Suprapubic skin (tissue), 4 donors: ENCODE measurements around the gene VPS26A. TPM values are rescaled to one million over a fixed set of nuclear protein-coding genes. Genes with fewer than 3 reads are reported as not detected.

Experiments
- DNase-seq, 2 donors: peaks; one replicate each; pipeline ENCODE4 v3.0.0-alpha.2; 2019; ENCODE audit warnings: low spot score in 2 of 2
- H3K27ac ChIP-seq: fragments of 200-600 bp; sonication (generic); one replicate; pipeline ENCODE4 v1.5.1; 2019
- H3K27me3 ChIP-seq: fragments of 200-600 bp; sonication (generic); one replicate; pipeline ENCODE4 v1.5.1; 2019
- H3K36me3 ChIP-seq: fragments of 200-600 bp; sonication (generic); one replicate; pipeline ENCODE4 v1.5.1; 2019
- H3K4me1 ChIP-seq: fragments of 200-600 bp; sonication (generic); one replicate; pipeline ENCODE4 v1.5.1; 2019
- H3K4me3 ChIP-seq: fragments of 200-600 bp; sonication (generic); one replicate; pipeline ENCODE4 v1.5.1; 2019; ENCODE audit warnings: mild to moderate bottlenecking
- H3K9me3 ChIP-seq: fragments of 200-600 bp; sonication (generic); one replicate; pipeline ENCODE4 v1.5.1; 2019
- CTCF ChIP-seq, 2 donors: fragments of 200-600 bp in 1 of 2; fragments of 450-650 bp in 1 of 2; sonication (generic) in 1 of 2; IDR thresholded peaks; one replicate each; pipeline ENCODE4 v1.5.1; 2016 to 2019; ENCODE audit warnings: antibody characterized with exemption in 2 of 2, mild to moderate bottlenecking in 1 of 2, moderate library complexity in 1 of 2
- EP300 ChIP-seq: sonication (generic); formaldehyde crosslinking; IDR thresholded peaks from one replicate; pipeline ENCODE4 v1.6.1; 2017; ENCODE audit warnings: antibody characterized with exemption
- POLR2A ChIP-seq, 2 donors: fragments of 450-650 bp; IDR thresholded peaks; one replicate each; pipeline ENCODE4 v1.6.1; 2017; ENCODE audit warnings: antibody characterized with exemption in 2 of 2, mild to moderate bottlenecking in 2 of 2, moderate library complexity in 2 of 2
- POLR2AphosphoS5 ChIP-seq, 3 donors: sonication (generic); formaldehyde crosslinking; IDR thresholded peaks; one replicate each; pipeline ENCODE4 v1.6.1; 2017; ENCODE audit warnings: antibody characterized with exemption in 3 of 3
- WGBS: methylation state at CpG from one replicate; pipeline ENCODE4 v1.1.5; 2018; 5-methylcytosine and 5-hydroxymethylcytosine counted together
- total RNA-seq, 4 donors: library from RNA; depleted of rRNA; stranded (reverse); fragments of >200 nt; gene quantifications; one replicate each; pipeline ENCODE4 v1.1.0, GENCODE V29; 2016

VPS26A gene
- total RNA-seq, 4 donors from 2014 or later: 29.9 to 33.4 (median 32.1) TPM

GRCh38 chr10:69142983-69143382 lies 19.0 kb downstream of the VPS26A start:
- Histone ChIP-seq H3K27me3 (no peaks in the 10 kb centered on the region), H3K4me1 (peaks cover 13% of the 10 kb centered on the region), H3K9me3 (no peaks in the 10 kb centered on the region), H3K27ac (no peak overlapping the region), H3K4me3 (no peak overlapping the region), H3K36me3 (no peaks in the 10 kb centered on the region)
- no peak for DNase-seq
- WGBS: 87% methylated on average over 3 of the region's 3 CpGs
- TF ChIP-seq POLR2AphosphoS5 (IDR thresholded peaks at IDR 0.05) (no peak), EP300 (no peak), CTCF (IDR thresholded peaks at IDR 0.05) (no peak), POLR2A (IDR thresholded peaks at IDR 0.05) (no peak)

GRCh38 chr10:69145329-69145728 lies 21.4 kb downstream of the VPS26A start:
- WGBS: 100% methylated on average over 1 of the region's 1 CpG
- Histone ChIP-seq H3K9me3 (no peaks in the 10 kb centered on the region), H3K27ac (no peak overlapping the region), H3K4me3 (no peak overlapping the region), H3K36me3 (no peaks in the 10 kb centered on the region), H3K4me1 (peaks cover 13% of the 10 kb centered on the region), H3K27me3 (no peaks in the 10 kb centered on the region)
- TF ChIP-seq POLR2AphosphoS5 (IDR thresholded peaks at IDR 0.05) (no peak), CTCF (IDR thresholded peaks at IDR 0.05) (no peak), EP300 (no peak), POLR2A (IDR thresholded peaks at IDR 0.05) (no peak)
- DNase-seq: no peak

GRCh38 chr10:69145864-69146263 lies 21.9 kb downstream of the VPS26A start:
- 97% methylated on average over 8 of the region's 8 CpGs for WGBS
- no peak overlapping the region for H3K27ac ChIP-seq
- no peaks in the 10 kb centered on the region for H3K36me3 ChIP-seq
- no peaks in the 10 kb centered on the region for H3K9me3 ChIP-seq
- no peak for DNase-seq
- TF ChIP-seq POLR2AphosphoS5 (IDR thresholded peaks at IDR 0.05) (no peak), POLR2A (IDR thresholded peaks at IDR 0.05) (no peak), CTCF (IDR thresholded peaks at IDR 0.05) (no peak), EP300 (no peak)
- H3K27me3 ChIP-seq: no peaks in the 10 kb centered on the region
- peaks cover 13% of the 10 kb centered on the region for H3K4me1 ChIP-seq
- H3K4me3 ChIP-seq: no peak overlapping the region

GRCh38 chr10:69146759-69147158 lies 22.8 kb downstream of the VPS26A start:
- WGBS: 26% methylated on average over 2 of the region's 2 CpGs
- H3K9me3 ChIP-seq: no peaks in the 10 kb centered on the region
- no peaks in the 10 kb centered on the region for H3K27me3 ChIP-seq
- peaks cover 13% of the 10 kb centered on the region for H3K4me1 ChIP-seq
- no peak overlapping the region for H3K4me3 ChIP-seq
- DNase-seq: no peak
- H3K27ac ChIP-seq: no peak overlapping the region
- H3K36me3 ChIP-seq: no peaks in the 10 kb centered on the region
- no peak for TF ChIP-seq CTCF (IDR thresholded peaks at IDR 0.05)
- TF ChIP-seq POLR2A (IDR thresholded peaks at IDR 0.05): no peak
- TF ChIP-seq POLR2AphosphoS5 (IDR thresholded peaks at IDR 0.05): no peak
- TF ChIP-seq EP300: no peak

GRCh38 chr10:69151984-69152383 lies 28.0 kb downstream of the VPS26A start:
- TF ChIP-seq EP300: no peak
- TF ChIP-seq CTCF (IDR thresholded peaks at IDR 0.05): no peak
- TF ChIP-seq POLR2AphosphoS5 (IDR thresholded peaks at IDR 0.05): no peak
- TF ChIP-seq POLR2A (IDR thresholded peaks at IDR 0.05): no peak
- Histone ChIP-seq H3K4me3 (no peak overlapping the region), H3K4me1 (peaks cover 7% of the 10 kb centered on the region), H3K27me3 (no peaks in the 10 kb centered on the region), H3K27ac (no peak overlapping the region), H3K36me3 (no peaks in the 10 kb centered on the region), H3K9me3 (no peaks in the 10 kb centered on the region)
- 97% methylated on average over 3 of the region's 3 CpGs for WGBS
- DNase-seq: no peak
